Keratinocyte (primary cell): ENCODE measurements around the gene TGFBI. TPM values are rescaled to one million over a fixed set of nuclear protein-coding genes. Genes with fewer than 3 reads are reported as not detected.

ENCODE experiments used
- DNase-seq: peaks from one replicate; pipeline ENCODE4 v3.0.0-alpha.2; 2011; ENCODE audit warnings: low read depth, missing footprints, low spot score
- FAIRE-seq: peaks from 2 replicates; lab custom pipeline; 2011; peaks lifted over from hg19 to GRCh38; lab: Jason Lieb, UNC
- H2AFZ ChIP-seq: 2 replicates; pipeline ENCODE4 v1.6.0; 2012; ENCODE audit warnings: low read length, control low read depth, inconsistent platforms; ENCODE audit not compliant: control insufficient read depth
- H3K27ac ChIP-seq: 2 replicates; pipeline ENCODE4 v1.5.1; 2011; ENCODE audit warnings: low read length; ENCODE audit not compliant: control insufficient read depth, insufficient read depth
- H3K27me3 ChIP-seq: 3 replicates; pipeline ENCODE4 v1.6.0; 2011; ENCODE audit warnings: low read length; ENCODE audit not compliant: control insufficient read depth, insufficient read depth; ENCODE audit errors: extremely low read depth
- H3K36me3 ChIP-seq, 2 experiments: 2 replicates in 1 of 2; 3 replicates in 1 of 2; pipeline ENCODE4 v1.5.1; 2011; ENCODE audit warnings: low read length in 2 of 2, mild to moderate bottlenecking in 1 of 2; ENCODE audit not compliant: control insufficient read depth in 2 of 2, insufficient read depth in 2 of 2; ENCODE audit errors: extremely low read depth in 1 of 2
- H3K4me1 ChIP-seq: 3 replicates; pipeline ENCODE4 v1.5.1; 2011; ENCODE audit warnings: low read length; ENCODE audit not compliant: control insufficient read depth, insufficient read depth; ENCODE audit errors: extremely low read depth
- H3K4me2 ChIP-seq: 3 replicates; pipeline ENCODE4 v1.6.0; 2011; ENCODE audit warnings: low read depth, low read length; ENCODE audit not compliant: control insufficient read depth, insufficient read depth; ENCODE audit errors: extremely low read depth
- H3K4me3 ChIP-seq, 3 experiments: fragments of 200-600 bp in 1 of 3; sonication (generic) in 1 of 3; 2 replicates in 2 of 3; 3 replicates in 1 of 3; pipeline ENCODE4 v1.5.1; 2011 to 2016; ENCODE audit warnings: low read length in 3 of 3, mild to moderate bottlenecking in 3 of 3, control low read depth in 2 of 3, inconsistent platforms in 1 of 3, low read depth in 1 of 3, mixed read lengths in 1 of 3, mixed run types in 1 of 3, moderate library complexity in 1 of 3; ENCODE audit not compliant: control insufficient read depth in 2 of 3, insufficient read depth in 2 of 3; ENCODE audit errors: extremely low read depth in 1 of 3
- H3K79me2 ChIP-seq: 2 replicates; pipeline ENCODE4 v1.6.0; 2012; ENCODE audit warnings: low read length; ENCODE audit not compliant: control insufficient read depth, insufficient read depth
- H3K9ac ChIP-seq: 3 replicates; pipeline ENCODE4 v1.6.0; 2011; ENCODE audit warnings: low read length; ENCODE audit not compliant: control insufficient read depth, insufficient read depth; ENCODE audit errors: extremely low read depth
- H3K9me1 ChIP-seq: 3 replicates; pipeline ENCODE4 v1.6.0; 2011; ENCODE audit warnings: low read length; ENCODE audit not compliant: control insufficient read depth, insufficient read depth; ENCODE audit errors: extremely low read depth
- H3K9me3 ChIP-seq: 2 replicates; pipeline ENCODE4 v1.5.1; 2012; ENCODE audit warnings: low read depth, low read length; ENCODE audit not compliant: control insufficient read depth
- H4K20me1 ChIP-seq: 3 replicates; pipeline ENCODE4 v1.6.0; 2011; ENCODE audit warnings: low read length; ENCODE audit not compliant: control insufficient read depth, insufficient read depth; ENCODE audit errors: extremely low read depth
- CTCF ChIP-seq, 3 experiments: IDR thresholded peaks in 1 of 3; conservative IDR thresholded peaks in 1 of 3; optimal IDR thresholded peaks in 1 of 3; 2 replicates in 2 of 3; 3 replicates in 1 of 3; pipeline versions ENCODE3 to v1.5.1; 2011; ENCODE audit warnings: low read length in 3 of 3, mild to moderate bottlenecking in 3 of 3, moderate library complexity in 2 of 3, control low read depth in 1 of 3, inconsistent platforms in 1 of 3; ENCODE audit not compliant: insufficient read depth in 2 of 3; ENCODE audit errors: extremely low read depth in 1 of 3
- EZH2 ChIP-seq: IDR thresholded peaks from one replicate; pipeline ENCODE4 v1.6.1; 2012; ENCODE audit warnings: inconsistent platforms, mild to moderate bottlenecking, low read length, moderate library complexity
- dilution Hi-C: fragments of 300-500 bp; cut with MboI; formaldehyde crosslinking; loops from one replicate; pipeline ENCODE4 v1.7.0; 2020; ENCODE audit warnings: low sequenced_read_pairs; ENCODE audit not compliant: extremely low pct_ligation_motif_present
- polyA plus RNA-seq, 5 experiments: library from polyadenylated mRNA; depleted of rRNA in 3 of 5; stranded (reverse) in 3 of 5; stranded (forward) in 1 of 5; unstranded in 1 of 5; fragments of >200 nt; gene quantifications; 1 replicate in 1 of 5; 2 replicates in 3 of 5; 3 replicates in 1 of 5; pipeline versions ENCODE4 v1.2.1 to v1.2.3, GENCODE V29; 2011 to 2012; ENCODE audit warnings: missing spikeins in 2 of 5, low read depth in 1 of 5, low replicate concordance in 1 of 5

Gene TGFBI
- polyA plus RNA-seq, 1 donor (not counting 4 experiments of a cell fraction or from before 2014, with no cell fraction given): 270 TPM

- Histone ChIP-seq H3K9ac (no peak overlapping the region), H3K27ac (no peak overlapping the region), H3K27me3 (no peaks in the 10 kb centered on the region), H3K9me1 (no peaks in the 10 kb centered on the region), H4K20me1 (no peaks in the 10 kb centered on the region), H3K9me3 (no peaks in the 10 kb centered on the region), H2AFZ (no peak overlapping the region), H3K4me3 (no peak overlapping the region), H3K36me3 (no peaks in the 10 kb centered on the region), H3K4me1 (peaks cover 11% of the 10 kb centered on the region), H3K4me2 (no peak overlapping the region), H3K79me2 (no peaks in the 10 kb centered on the region)
- DNase-seq (no peak), FAIRE-seq (no peak)
- peak in 1 of 3 experiments; percentile 9 for TF ChIP-seq CTCF (optimal IDR thresholded peaks at IDR 0.05 in 1 of 3, IDR thresholded peaks at IDR 0.05 in 1 of 3, conservative IDR thresholded peaks at IDR 0.05 in 1 of 3; ENCODE audit: extremely low read depth in 1 of 3, insufficient read depth in 2 of 3, low read length in 3 of 3)
- TF ChIP-seq EZH2: no peak
- dilution Hi-C loops: no loop called here
Observed at GRCh38 chr5:136075466-136075891, 46.7 kb downstream of the TGFBI start.

DNA sequence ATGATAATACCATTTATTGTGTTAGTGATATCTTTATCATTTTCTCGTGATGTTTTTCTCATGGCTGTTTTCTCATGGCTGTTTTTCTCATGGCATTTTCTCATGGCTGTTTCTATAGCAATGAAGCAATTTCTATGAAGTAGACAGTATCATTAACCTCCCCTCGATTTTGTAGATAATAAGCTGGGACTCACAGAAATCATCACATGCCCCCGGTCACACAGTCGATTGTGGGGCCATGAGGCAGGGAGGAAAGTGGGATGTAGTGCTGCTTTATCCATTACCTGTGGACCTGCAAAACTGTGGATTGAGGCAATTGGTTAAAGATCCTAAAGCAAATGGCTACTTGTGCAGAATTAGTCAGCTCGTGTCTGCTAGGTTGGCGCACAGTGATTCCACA lies 47.3 kb downstream of the TGFBI start:
- TF ChIP-seq CTCF (optimal IDR thresholded peaks at IDR 0.05 in 1 of 3, IDR thresholded peaks at IDR 0.05 in 1 of 3, conservative IDR thresholded peaks at IDR 0.05 in 1 of 3; ENCODE audit: extremely low read depth in 1 of 3, insufficient read depth in 2 of 3, low read length in 3 of 3) (no peak), EZH2 (no peak)
- Histone ChIP-seq H3K4me3 (no peak overlapping the region), H3K27me3 (no peaks in the 10 kb centered on the region), H3K4me1 (peaks cover 10% of the 10 kb centered on the region), H2AFZ (no peak overlapping the region), H3K9ac (no peak overlapping the region), H3K36me3 (no peaks in the 10 kb centered on the region), H3K9me1 (no peaks in the 10 kb centered on the region), H3K4me2 (no peak overlapping the region), H3K79me2 (no peaks in the 10 kb centered on the region), H4K20me1 (no peaks in the 10 kb centered on the region), H3K27ac (no peak overlapping the region), H3K9me3 (no peaks in the 10 kb centered on the region)
- dilution Hi-C loops: no loop called here
- DNase-seq (no peak), FAIRE-seq (no peak)
